HFF-Myc (cell line): ENCODE measurements around the gene IGSF10.
A peak's percentile ranks its signal among the peaks of the same experiment; 100 is the strongest.
"Not testable (repeated sequence)": the region's sequence is repeated elsewhere in the genome, so short reads cannot be mapped to it uniquely, and the experiment has no call there.

Source experiments
- DNase-seq: peaks from one replicate; pipeline ENCODE4 v3.0.0-alpha.2; 2011; ENCODE audit warnings: low read depth; ENCODE audit errors: extremely low read depth
- H3K4me3 ChIP-seq: replicated peaks from 2 replicates; pipeline ENCODE4 v1.5.1; 2011; ENCODE audit warnings: low read depth, mild to moderate bottlenecking, control low read depth, low read length
- CTCF ChIP-seq: IDR thresholded peaks from 2 replicates; pipeline ENCODE4 v1.5.1; 2012; ENCODE audit warnings: mild to moderate bottlenecking, low read depth, low read length, control low read depth; ENCODE audit errors: missing control alignments

Gene IGSF10

GRCh38 chr3:151460774-151461450 is at the start of gene IGSF10:
TSS of gene IGSF10 (minus strand) at chr3:151461061. CDS start at chr3:151458709, 2,352 bp downstream.
- DNase-seq, result no peak
- H3K4me3 ChIP-seq, result peak within 1 kb of the TSS; percentile 44
- TF ChIP-seq CTCF, result no peak

GRCh38 chr3:151509468-151510135 is 48.7 kb upstream of the IGSF10 start:
- H3K4me3 ChIP-seq, DNase-seq: not testable (repeated sequence)

- no peak overlapping the region for H3K4me3 ChIP-seq
- TF ChIP-seq CTCF, result no peak
- DNase-seq, result no peak
Measured at GRCh38 chr3:151504606-151505005, 43.7 kb upstream of the IGSF10 start.

- TF ChIP-seq CTCF, result no peak
- no peak overlapping the region for H3K4me3 ChIP-seq
- no peak for DNase-seq
Measured at GRCh38 chr3:151503074-151503473, 42.2 kb upstream of the IGSF10 start.

GRCh38 chr3:151501923-151502632 is 41.2 kb upstream of the IGSF10 start:
- TF ChIP-seq CTCF, result no peak
- no peak for DNase-seq
- H3K4me3 ChIP-seq, result no peak overlapping the region

GRCh38 chr3:151501171-151501922 is 40.5 kb upstream of the IGSF10 start:
- no peak for DNase-seq
- H3K4me3 ChIP-seq, result no peak overlapping the region
- TF ChIP-seq CTCF, result no peak

GRCh38 chr3:151499168-151499567 is 38.3 kb upstream of the IGSF10 start:
- no peak for DNase-seq
- H3K4me3 ChIP-seq, result no peak overlapping the region
- TF ChIP-seq CTCF, result no peak
